ENCODE data around the gene POLDIP3.

Gene POLDIP3, protein sequence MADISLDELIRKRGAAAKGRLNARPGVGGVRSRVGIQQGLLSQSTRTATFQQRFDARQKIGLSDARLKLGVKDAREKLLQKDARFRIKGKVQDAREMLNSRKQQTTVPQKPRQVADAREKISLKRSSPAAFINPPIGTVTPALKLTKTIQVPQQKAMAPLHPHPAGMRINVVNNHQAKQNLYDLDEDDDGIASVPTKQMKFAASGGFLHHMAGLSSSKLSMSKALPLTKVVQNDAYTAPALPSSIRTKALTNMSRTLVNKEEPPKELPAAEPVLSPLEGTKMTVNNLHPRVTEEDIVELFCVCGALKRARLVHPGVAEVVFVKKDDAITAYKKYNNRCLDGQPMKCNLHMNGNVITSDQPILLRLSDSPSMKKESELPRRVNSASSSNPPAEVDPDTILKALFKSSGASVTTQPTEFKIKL

GRCh38 chr22:42614312-42615091 lies at the start of gene POLDIP3:
POLDIP3 (minus strand) TSS chr22:42614883; CDS start chr22:42614857, 26 bp downstream.
- DNase-seq, result peak; percentile 98

DNA sequence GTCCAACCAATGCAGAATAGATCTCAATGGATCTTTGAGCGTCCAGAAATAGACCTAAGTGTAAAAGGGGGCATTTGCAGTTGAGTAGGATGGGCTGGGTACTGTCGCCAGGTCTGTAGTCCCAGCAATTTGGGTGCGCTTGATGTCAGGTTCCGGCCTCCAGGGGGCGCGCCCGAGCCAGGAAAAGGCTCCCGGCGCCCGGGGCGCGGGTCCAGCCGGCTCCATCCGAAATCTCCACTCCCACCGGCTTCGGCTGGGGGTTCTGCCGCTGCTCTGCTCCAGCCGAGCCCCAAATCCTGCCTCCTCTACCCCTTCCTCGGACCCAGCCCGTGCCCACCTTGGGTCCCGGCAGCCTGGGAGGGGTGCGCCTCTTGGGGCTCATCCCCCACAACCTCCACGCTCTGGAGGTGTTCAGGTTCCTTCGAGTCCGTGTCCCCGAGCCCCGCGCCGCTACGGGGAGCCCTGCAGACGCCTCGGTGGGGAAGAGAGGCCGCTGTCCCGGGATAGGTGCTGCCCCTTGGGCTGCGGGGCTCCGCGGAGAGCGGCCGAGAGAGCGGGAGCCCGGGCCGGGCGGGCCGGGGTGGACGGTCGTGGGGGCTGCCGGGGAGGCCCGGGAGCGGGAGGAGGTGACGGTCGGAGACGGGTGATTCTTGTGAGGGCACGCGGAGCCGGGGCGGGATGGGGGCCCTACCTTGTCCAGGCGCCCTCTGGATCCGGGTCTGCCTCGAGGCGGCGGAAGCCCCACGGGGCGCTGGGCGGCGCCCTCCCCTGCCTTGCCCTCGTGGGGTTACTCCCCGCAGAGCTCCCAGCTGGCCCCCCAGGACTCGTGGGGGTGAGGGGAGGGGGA lies 47.5 kb upstream of the POLDIP3 start:
- DNase-seq, result peak; percentile 78

DNA sequence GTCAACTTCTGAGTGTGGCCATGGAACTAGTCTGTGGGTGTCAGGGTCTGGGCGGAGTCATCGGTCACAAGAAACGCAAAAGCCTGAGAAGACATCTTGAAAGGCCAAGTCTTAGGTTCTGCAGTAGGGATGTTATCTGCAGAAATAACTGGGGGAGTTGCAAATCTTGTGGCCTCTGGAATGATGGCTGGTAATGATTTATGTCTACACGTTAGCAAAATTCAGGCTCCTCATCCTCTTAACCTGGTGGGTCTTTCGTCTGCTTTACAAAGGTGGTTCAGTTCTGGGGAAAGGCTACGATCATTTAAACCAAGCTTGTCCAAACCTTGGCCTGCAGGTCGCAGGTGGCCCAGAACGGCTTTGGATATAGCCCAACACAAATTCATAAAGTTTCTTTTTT lies 41.9 kb upstream of the POLDIP3 start:
- no peak for DNase-seq

DNA sequence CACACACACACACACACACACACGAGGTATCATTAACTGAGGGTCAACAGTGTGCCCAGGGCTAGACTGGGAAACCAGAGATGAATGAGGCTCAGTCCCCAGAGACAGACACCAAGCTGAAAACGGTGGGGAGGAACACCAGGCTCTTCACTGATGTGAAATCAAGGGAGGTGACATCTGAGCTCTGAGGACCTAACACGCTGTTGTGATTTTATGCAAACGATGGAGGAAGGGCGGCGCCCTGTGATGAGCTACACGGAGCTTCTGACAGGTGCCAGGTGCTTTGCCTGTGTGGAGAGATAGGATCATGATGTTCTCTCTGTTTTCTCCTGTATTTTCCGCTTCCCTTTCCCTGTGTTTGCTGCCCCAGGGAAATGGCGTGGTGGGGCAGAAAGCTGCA lies 41.0 kb upstream of the POLDIP3 start:
- no peak for DNase-seq

- DNase-seq, result no peak
Observed at GRCh38 chr22:42654436-42655073, 39.9 kb upstream of the POLDIP3 start.

DNA sequence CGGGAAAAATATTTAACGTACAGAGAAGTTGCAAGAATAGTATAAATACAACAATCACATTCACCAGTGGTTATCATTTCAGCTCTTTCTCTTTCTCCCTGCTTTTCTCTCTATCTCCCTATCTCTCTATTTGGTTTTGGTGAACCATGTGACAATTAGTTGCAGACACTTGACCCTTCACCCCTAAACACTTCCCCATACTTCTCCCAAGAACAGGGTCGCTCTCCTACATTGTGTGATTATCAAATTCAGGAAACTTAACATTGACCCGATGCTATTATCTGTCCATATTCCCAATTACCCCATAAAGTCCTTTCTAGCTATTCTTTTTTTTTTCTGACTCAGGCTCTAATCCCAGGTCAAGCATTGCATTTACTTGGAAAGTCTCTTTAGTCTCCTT lies 39.3 kb upstream of the POLDIP3 start:
- no peak for DNase-seq

DNA sequence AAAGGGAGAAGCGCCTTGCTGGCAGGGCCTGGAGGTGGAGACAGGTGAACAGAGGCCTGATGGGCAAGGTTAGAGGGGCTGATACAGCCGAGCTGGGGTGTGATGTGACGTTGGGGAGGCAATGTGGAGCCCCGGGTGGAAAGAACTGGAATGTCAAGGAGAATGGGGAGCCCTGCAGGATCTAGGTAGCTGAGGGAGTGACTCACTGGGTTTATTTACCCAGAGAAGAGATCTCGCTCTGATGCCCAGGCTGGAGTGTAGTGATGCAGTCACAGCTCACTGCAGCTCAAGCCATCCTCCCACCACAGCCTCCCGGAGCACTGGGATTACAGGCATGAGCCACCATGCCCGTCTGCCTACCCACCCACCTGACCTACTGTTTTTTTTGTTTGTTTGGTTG lies 36.5 kb upstream of the POLDIP3 start:
- DNase-seq, result peak; percentile 55

- DNase-seq, result peak; percentile 86
Observed at GRCh38 chr22:42649246-42650099, 34.8 kb upstream of the POLDIP3 start, which contains the start of gene CYB5R3. CYB5R3 (minus strand) TSS chr22:42649392; CDS start chr22:42649315, 77 bp downstream.

DNA sequence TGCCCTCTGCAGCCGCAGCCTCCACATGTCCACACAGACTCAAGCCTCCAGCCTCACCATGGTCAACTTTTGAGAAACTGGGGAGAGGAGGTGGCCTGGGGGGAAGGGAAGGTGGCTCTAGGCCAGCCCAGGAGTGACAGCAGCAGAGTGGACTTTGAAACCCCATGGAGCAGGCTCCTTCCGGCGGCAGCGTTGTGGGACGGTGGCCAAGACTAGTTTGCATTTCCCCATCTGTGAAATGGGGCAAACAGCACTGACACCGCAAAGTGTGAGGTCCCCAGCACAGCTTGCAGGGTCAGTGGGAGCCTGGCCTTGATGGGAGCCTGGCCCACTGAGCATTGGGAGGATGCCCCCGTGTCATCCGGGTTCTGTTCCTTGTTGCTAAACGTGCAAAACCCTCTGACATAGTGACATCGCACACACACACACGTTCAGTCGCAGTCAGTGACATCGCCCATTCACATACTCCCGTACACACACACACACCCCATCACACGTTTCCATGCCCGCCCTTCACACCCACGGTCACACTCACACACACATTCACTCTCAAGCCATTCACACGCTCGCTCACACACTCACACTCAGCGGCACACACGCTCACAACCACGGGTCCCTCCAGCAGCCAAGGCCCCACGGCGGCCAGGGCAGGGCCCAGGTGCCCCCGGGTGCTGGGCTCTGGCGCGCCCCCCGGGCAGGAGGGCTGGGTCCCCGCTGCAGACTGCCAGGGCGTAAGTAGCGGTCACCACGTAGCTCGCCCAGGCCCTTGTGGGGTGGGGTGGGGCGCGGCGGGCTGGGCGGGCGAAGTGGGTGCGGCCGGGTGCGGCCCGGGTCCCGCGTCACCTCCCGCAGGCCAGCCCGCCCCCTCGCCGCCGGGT lies 33.9 kb upstream of the POLDIP3 start:
- peak; percentile 60 for DNase-seq

- no peak for DNase-seq
Observed at GRCh38 chr22:42648017-42648367, 33.3 kb upstream of the POLDIP3 start.

DNA sequence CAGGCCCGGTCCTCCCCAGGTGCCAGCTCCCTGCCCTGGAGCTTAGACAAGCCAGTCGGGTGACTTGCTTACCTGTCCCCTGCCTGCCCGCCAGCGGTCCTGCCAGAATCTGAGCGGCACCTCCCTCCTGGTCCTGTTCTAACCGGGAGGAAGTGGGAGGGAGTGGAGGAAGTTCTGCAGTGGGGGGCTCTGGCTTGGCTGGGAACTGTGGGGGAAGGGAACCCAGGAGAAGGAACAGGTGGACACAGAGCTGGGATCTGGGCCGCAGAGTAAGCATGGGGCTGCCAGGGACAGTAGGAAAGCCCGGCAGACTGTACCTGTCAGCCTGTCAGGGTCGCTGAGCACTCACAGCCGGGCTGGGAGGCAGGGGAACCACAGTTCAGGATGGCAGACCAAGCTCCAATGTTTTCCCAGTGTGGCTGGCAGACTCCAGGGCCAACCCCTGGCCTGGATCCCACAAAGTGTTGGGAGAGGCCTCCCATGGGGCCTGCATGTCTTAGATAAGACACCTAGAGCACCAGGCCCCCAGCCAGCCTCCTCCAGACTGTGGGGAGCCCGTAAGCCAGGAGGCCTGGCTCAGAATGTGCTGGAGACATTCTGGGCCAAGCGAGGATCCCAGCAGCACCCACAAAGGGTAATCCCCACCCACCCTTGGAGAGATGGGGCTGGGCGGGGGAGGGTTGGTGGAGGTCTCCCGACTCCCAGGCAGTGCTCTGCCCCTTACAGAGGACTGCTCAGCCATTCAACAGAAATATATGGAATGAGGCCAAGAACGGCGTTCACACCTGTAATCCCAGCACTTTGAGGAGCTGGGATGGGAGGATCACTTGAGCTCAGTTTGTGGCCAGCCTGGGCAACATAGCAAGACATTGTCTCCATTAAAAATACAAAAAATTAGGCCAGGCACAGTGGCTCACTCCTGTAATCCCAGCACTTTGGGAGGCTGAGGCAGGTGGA lies 32.2 kb upstream of the POLDIP3 start:
- no peak for DNase-seq

GRCh38 chr22:42645938-42646568 lies 31.4 kb upstream of the POLDIP3 start:
- DNase-seq, result no peak

DNA sequence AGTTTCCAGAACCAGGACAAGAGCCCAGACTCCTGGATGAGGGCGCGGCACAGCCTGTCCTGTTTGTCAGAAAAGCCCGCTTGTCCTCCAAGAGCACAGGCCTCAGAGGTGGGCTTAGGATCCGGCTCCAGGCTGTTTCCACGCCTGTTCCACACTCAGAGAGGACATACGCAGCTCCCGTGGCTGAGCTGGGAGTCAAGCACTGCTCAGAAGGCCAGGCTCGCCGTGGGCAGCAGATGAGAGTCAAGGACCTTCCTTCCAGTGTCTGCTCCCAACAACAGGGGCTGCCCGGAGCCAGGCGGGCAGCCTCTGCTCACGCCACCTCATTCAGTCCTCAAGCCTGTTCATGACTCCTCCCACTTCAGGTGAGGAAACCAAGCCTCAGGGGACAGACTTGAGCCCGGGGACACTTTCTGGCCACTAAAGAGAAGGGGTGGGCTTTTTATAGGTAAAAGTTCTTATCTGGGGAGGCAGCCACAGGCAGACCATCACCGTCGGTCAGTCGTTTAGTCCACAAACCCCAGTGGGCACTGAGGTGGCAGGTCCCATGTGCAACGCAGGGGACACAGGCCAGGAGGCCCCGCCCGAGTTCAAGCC lies 30.8 kb upstream of the POLDIP3 start:
- DNase-seq, result no peak

DNA sequence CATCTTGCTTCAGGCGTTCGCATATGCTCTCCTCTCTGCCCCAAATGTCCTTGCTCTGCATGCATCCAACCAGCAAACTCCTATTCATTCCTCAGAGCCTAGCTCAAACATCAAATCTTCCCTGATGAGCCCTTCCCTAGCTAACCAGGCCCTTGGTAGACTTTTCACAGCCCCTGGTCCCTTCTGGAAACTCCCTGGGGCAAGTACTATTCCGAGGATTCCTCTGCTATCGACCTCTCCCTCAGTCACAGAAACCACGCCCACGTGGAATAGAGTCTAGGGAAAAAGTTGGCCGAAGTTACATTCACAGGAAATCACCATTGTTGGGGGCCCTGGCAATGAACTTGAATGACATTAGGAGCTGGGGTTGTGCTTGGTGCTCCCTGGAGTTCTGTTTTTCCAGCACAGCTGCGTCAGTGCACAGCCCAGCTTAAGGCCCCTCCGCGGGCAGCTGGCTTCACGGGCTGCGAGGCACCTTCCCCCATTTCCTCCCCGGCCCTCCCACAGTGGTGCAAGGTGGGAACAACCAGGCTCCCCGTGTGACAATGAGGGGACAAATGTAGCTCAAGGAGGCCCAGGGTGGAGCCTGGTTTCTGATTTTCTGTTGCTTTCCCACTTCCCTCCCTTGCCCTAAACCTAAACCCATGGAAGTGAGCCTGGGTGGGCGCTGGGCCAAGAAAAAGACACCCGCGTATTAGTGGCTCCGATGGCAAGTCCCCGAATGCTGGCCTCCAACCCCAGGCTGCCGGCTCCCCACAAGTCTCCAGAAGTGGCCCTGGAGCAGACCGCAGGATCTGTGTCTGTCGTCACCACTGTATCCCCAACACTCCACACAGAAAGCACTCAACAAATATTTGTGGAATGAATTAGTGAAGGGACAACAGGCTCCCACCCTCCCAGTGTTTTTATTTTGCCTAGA lies 30.0 kb upstream of the POLDIP3 start:
- DNase-seq, result peak; percentile 59

DNA sequence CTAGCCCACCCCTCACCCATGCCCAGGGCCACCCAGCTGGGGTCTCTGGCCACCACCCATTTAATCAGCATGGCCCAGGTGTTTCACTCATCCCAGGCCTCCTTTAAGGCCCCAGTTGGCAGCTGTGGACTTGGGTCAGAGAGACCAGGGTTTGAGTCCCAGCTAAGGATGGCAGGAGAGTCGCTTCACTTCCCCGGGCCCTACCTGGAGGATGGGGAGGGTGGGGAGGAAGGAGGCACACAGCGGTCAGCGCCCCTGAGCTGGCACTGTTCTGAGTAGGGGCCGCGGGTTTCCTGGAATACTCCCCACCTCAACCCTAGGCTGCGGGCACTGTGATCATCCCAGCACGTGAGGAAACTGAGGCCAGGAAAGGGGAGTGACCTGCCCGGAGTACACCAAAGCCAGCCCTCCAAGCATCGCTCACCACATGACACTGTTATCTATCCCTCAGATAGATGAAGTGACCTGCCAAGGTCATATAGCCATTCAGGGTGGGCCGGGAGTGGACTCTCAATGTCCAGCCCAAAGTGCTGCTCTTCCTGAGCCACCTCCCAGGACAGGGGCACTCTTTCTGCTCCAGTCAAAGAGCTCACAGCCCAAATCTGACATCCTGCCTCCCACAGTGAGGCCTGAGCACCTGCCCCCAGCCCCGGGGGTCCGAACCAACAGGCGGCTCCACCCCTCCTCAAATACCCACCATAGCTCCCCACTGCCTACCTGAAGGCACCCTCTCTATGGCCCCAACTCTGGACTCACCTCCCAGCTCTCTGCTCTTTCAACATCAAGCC lies 29.1 kb upstream of the POLDIP3 start:
- DNase-seq, result no peak
